NCI-H1048 (cell line): ENCODE measurements around the gene PXT1.
"Not testable (repeated sequence)": the region's sequence is repeated elsewhere in the genome, so short reads cannot be mapped to it uniquely, and the experiment has no call there.

ENCODE experiments used
- DNase-seq: peaks from one replicate; lab custom pipeline; 2025; lab: John Stamatoyannopoulos, UW

The PXT1 gene

GRCh38 chr6:36368921-36369865 lies 73.5 kb downstream of the PXT1 start:
- DNase-seq, result no peak

GRCh38 chr6:36368421-36368820 lies 74.2 kb downstream of the PXT1 start:
- DNase-seq, result no peak

DNA sequence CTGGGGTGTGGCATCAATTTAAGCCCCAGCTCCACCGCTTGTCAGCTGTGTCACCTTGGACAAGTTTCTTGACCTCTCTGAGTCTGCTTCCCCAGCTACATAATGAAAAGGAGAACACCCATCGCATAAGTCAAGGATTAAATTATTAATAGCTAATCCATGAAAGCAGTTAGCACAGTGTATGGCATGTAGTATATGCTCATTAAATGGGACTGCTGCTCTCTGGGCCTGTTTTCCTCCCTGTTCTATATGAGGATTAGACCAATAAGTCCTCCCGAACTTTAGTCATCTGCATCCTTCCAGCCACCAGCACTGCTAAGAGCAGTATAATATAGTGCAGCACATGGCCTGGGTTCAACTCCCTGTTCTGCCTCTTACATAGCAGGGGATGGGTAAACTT lies 74.9 kb downstream of the PXT1 start:
- no peak for DNase-seq

- no peak for DNase-seq
These were observed 77.8 kb downstream of the PXT1 start for GRCh38 chr6:36364669-36365479.

DNA sequence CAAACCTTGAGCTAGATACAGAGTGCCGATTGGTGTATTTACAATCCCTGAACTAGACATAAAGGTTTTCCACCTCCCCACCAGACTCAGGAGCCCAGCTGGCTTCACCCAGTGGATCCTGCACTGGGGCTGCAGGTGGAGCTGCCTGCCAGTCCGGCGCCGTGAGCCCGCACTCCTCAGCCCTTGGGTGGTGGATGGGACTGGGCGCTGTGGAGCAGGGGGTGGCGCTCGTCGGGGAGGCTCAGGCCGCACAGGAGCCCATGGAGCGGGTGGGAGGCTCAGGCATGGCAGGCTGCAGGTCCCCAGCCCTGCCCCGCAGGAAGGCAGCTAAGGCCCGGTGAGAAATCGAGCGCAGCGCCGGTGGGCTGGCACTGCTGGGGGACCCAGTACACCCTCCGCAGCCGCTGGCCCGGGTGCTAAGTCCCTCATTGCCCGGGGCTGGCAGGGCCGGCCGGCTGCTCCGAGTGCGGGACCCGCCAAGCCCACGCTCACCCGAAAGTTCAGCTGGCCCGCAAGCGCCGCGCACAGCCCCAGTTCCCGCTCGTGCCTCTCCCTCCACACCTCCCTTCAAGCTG lies 78.5 kb downstream of the PXT1 start:
- DNase-seq, result not testable (repeated sequence)

DNA sequence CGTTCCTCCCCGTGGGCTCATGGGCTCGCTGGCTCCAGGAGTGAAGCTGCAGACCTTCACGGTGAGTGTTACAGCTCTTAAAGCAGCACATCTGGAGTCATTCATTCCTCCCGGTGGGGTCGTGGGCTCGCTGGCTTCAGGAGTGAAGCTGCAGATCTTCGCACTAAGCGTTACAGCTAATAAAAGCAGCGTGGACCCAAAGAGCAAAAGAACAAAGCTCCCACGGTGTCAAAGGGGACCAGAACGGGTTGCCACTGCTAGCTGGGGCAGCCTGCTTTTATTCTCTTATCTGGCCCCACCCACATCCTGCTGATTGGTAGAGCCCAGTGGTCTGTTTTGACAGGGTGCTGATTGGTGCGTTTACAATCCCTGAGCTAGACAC lies 79.3 kb downstream of the PXT1 start:
- not testable (repeated sequence) for DNase-seq

DNA sequence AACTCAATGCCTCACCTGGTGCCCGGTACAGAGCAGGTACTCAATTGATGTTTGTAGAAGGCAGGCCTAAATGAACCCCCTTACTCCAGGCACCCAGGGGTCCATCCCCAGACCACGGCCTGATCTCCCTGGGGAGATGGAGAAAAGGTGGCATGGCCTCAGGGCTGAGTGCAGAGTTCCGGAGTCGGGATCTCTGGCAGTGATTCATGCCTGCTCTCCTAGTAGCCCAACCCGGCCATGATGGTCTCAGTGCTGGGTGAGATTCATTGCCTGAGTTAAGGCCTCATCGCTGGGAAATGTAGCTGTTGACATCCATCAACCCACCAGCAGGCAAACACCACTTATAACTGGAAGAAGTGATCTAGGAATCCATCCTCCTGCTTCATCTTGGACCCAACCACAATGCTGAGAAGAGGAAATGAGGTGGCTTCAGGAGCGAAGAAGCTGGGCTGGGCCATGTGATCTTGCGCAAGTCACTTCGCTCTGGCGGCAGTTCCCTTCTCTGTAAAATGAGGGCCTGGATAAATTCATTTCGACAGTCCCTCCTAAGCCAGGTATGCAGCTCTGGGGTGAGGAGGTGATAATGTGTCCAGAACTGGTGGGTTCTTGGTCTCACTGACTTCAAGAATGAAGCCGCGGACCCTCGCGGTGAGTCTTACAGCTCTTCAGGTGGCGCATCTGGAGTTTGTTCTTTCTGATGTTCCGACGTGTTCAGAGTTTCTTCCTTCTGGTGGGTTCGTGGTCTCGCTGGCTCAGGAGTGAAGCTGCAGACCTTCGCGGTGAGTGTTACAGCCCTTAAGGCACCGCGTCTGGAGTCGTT lies 79.9 kb downstream of the PXT1 start:
- no peak for DNase-seq

DNA sequence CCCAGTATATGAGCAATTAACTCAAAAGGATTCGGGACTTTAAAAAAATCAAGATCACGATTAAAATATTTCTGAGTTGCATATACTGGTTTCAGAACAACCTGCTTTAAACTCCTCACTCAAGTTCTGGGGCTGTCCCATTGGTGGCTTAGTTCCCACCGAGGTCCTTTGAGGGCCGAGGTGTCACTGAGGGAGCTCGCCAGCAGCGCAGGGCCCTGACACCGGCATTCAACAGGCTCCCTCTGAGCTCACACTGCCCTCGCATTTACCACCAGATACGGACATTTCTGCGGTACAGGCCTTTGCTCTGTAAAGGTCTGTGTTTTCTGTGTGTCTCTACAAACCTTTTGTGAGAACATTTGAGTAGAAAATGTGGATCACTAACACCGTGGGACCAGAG lies 81.6 kb downstream of the PXT1 start:
- DNase-seq, result no peak

DNA sequence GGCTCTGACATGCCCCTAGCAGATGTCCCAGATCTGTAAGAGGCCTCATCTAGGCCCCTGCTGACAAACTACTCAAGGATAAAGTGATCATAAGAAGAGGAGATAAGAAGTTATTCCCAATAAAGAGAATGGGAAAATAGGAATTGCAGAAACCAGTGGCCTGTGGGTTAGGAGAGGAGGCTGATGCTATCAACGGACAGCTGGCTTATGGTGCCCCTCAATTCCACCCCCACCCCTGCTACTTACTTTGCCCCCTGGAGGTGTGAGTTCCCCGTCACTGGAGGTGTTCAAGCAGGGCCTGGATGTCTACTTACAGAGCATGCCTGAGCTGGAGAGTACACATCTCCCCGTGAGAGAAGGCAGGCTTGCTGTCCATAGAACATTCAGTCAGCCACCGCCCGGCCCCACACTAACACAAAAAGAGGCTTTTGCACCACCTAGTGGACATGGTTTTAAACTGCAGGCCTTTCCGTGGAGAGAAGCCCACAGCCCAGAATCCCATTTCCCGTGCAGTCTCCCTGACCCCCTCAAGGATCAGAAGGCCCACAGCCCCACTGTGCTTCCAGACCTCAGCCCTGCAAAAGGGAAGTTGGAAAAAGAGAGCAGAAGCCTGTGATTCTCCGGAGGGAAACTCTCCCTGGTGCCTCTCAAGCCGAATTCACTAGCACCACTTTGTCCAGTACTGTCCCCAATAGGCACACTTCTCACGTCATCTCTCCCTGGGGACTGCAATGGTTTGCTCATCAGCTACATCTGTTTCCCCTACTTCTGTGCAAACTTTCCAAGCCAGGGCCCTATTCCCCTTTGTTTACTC lies 82.2 kb downstream of the PXT1 start:
- peak; percentile 67 for DNase-seq

- no peak for DNase-seq
These were observed 84.3 kb downstream of the PXT1 start for GRCh38 chr6:36358226-36358915.

- no peak for DNase-seq
These were observed 84.8 kb downstream of the PXT1 start for GRCh38 chr6:36357872-36358225.

DNA sequence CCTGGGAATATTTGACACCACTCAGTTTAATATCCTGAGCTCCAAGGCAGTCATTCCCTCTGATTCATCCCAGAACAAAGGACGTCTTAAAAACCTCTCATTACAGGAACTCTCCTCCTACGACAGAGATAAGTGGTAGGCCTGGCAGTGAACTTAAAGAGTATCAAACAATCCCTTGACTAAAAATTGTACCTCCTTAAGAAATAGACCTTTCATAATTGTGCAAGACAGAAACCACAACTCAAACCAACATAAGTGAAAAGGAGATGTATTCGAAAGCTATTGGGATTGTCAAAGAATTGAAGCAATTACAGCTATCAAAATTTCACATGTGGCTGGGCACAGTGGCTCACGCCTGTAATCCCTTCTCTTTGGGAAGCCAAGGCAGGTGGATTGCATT lies 86.8 kb downstream of the PXT1 start:
- no peak for DNase-seq

- no peak for DNase-seq
These were observed 89.2 kb downstream of the PXT1 start for GRCh38 chr6:36353411-36353915.

DNA sequence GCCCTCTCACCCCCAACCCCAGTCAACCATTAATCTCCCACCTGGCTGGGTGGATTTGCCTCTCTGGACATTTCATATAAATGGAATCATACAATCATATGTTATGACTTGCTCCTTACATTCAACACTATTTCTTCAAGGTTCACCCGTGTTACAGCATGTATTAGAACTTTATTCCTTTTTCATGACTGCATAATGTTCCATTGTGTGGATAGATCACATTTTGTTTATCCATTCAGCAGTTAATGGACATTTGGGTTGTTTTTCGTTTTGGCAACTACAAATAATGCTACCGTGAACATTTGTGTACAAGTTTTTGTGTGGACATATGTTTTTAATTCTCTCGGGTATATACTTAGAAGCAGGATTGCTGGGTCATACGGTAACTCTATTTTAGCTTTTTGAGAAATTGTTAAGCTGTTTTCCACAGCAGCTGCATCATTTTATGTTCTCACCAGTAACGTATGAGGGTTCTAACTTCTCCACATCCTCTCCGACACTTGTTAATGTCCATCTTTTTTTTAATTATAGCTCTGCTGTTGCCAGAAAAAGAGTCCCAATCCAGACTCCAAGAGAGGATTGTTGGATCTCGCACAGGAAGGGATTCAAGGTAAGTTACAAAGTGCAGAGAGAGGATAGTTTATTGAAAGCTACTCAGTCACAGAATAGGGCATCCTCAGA lies 90.0 kb downstream of the PXT1 start:
- no peak for DNase-seq

- no peak for DNase-seq
These were observed 91.7 kb downstream of the PXT1 start for GRCh38 chr6:36350681-36351571.

GRCh38 chr6:36350082-36350481 lies 92.6 kb downstream of the PXT1 start:
- no peak for DNase-seq

DNA sequence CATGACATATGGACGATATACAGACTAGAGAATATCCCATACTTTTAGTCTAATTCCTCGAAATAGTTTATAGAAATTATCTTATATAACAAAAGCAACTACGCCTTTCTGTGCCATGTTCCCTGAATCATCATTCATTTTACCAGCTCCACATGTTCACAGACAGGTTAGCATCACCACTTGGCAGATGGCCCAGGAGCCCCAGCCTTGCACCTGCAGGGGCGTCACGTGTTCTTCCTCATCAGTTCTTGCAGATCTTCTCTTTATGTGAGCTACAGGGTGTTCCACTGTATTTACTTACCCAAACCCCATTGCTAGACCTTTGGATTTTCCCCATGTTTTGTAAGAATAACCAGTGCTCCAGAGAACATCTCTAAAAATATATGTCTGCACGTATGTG lies 93.4 kb downstream of the PXT1 start:
- no peak for DNase-seq

GRCh38 chr6:36347621-36348020 lies 95.0 kb downstream of the PXT1 start:
- DNase-seq, result no peak
